BLaER1 treated with 17β-estradiol and CSF1 and Interleukin-3, amounts not matched to agents 10 nM and 100 nM (cell line): ENCODE data around the gene SPTLC1.
"Not testable (repeated sequence)": the region's sequence is repeated elsewhere in the genome, so short reads cannot be mapped to it uniquely, and the experiment has no call there.

Experiments used
- H3K27ac ChIP-seq, 11 experiments: shearing (Covaris generic); formaldehyde crosslinking; 2 replicates each; pipeline ENCODE4 v1.8.1; 2022
- H3K27me3 ChIP-seq, 11 experiments: shearing (Covaris generic); formaldehyde crosslinking; 2 replicates each; pipeline ENCODE4 v1.8.1; 2022
- H3K36me3 ChIP-seq, 11 experiments: shearing (Covaris generic); formaldehyde crosslinking; 2 replicates each; pipeline ENCODE4 v1.8.1; 2022
- H3K4me1 ChIP-seq, 10 experiments: shearing (Covaris generic); formaldehyde crosslinking; 2 replicates each; pipeline ENCODE4 v1.8.1; 2022
- H3K4me2 ChIP-seq, 11 experiments: shearing (Covaris generic); formaldehyde crosslinking; 2 replicates each; pipeline ENCODE4 v1.8.1; 2022
- H3K4me3 ChIP-seq, 10 experiments: shearing (Covaris generic); formaldehyde crosslinking; 2 replicates each; pipeline ENCODE4 v1.8.1; 2022
- H3K9ac ChIP-seq, 11 experiments: shearing (Covaris generic); formaldehyde crosslinking; 2 replicates each; pipeline ENCODE4 v1.8.1; 2022
- H3K9me3 ChIP-seq, 11 experiments: shearing (Covaris generic); formaldehyde crosslinking; replicated peaks in 1 of 11; 2 replicates each; pipeline ENCODE4 v1.8.1; 2022
- H4K20me1 ChIP-seq, 11 experiments: shearing (Covaris generic); formaldehyde crosslinking; 2 replicates each; pipeline ENCODE4 v1.8.1; 2022
- Cebpa-rat ChIP-seq, 11 experiments: shearing (Covaris generic); IDR thresholded peaks; 2 replicates each; pipeline ENCODE4 v1.8.1; 2022

SPTLC1 gene

DNA sequence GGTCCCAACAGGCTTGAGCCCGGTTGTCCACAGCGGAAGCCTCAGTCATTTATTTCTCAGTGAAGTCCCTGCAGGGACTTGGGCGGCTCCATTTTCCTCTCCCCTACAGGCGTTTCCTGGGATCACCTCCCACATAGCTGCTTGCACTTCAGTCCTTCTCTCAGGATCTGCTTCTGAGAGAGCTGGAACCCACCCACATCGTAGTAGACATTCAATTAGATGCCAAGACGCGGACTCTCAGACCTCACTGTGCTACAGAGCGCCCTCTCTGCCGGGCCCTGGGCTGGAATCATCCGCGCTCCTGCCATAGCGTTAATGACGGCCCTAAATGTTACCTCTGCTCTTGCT lies 111.2 kb downstream of the SPTLC1 start:
- Histone ChIP-seq H3K9ac (no peak overlapping the region), H3K9me3 (peaks cover 0 to 18% (median 6%) of the 10 kb centered on the region in 11 experiments; a peak in 3 of 22 replicates), H3K4me3 (no peak overlapping the region), H3K27ac (no peak overlapping the region), H3K27me3 (no peaks in the 10 kb centered on the region), H4K20me1 (no peaks in the 10 kb centered on the region), H3K4me1 (no peaks in the 10 kb centered on the region), H3K4me2 (no peak overlapping the region), H3K36me3 (no peaks in the 10 kb centered on the region)
- no peak for TF ChIP-seq Cebpa-rat (IDR thresholded peaks at IDR 0.05)

DNA sequence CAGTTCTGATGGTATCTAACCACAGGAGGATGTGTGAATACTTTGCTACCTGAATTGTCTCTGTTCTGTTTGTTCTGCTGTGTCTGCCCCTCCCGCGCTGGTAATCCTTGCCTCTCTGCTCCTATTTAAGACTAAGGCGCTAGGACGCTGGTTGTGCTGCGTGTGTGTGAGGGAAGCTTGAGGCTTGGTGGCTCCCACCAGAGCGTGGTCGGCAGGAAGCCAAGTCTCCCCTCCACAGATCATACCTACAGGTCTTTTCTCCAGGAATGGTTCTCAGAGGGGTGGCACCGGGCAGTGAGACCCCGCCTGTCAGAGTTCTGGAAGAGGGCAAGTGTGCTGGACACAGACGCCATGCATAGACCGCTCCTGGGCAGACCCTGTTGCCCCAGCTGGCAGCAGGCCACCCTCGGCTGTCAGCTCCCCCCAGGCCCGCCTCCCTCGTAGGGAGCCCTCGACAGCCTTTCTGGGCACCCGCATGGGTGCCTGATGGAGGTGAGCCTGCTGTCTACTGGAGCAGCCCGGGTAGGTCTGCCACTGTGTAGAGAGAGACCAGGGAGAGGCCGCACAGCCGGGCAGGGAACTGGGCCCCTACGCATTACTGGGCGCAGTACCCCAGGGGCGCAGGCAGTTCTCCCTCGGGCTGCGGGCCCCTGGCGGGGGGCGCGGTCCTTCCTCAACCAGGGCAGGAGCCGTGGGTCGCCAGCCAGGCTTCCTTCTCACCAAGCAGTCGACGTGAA lies 111.7 kb downstream of the SPTLC1 start:
- H3K4me3 ChIP-seq, result no peak overlapping the region
- no peaks in the 10 kb centered on the region for H4K20me1 ChIP-seq
- H3K27ac ChIP-seq, result no peak overlapping the region
- no peaks in the 10 kb centered on the region for H3K36me3 ChIP-seq
- no peaks in the 10 kb centered on the region for H3K27me3 ChIP-seq
- no peak for TF ChIP-seq Cebpa-rat (IDR thresholded peaks at IDR 0.05)
- no peak overlapping the region for H3K9ac ChIP-seq
- no peaks in the 10 kb centered on the region for H3K4me1 ChIP-seq
- H3K4me2 ChIP-seq, result no peak overlapping the region
- H3K9me3 ChIP-seq, result peaks cover 0 to 18% (median 6%) of the 10 kb centered on the region in 11 experiments; a peak in 3 of 22 replicates

DNA sequence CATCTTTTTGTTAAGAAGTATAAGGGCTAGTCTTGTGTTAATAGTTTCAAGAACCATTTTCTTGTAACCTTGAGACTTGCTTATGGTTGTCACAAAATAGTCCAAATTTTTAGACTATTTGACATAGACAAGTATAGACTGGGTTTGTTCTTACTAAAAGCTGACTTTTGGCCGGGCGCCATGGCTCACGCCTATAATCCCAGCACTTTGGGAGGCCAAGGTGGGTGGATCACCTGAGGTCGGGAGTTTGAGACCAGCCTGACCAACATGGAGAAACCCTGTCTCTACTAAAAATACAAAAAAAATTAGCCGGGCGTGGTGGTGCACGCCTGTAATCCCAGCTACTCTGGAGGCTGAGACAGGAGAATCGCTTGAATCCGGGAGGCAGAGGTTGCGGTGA lies 113.3 kb downstream of the SPTLC1 start:
- H3K4me3 ChIP-seq, H3K9ac ChIP-seq, H4K20me1 ChIP-seq, H3K27me3 ChIP-seq, H3K4me1 ChIP-seq, H3K36me3 ChIP-seq, H3K27ac ChIP-seq, H3K4me2 ChIP-seq: not testable (repeated sequence)
- peaks cover 0 to 18% (median 6%) of the 10 kb centered on the region in 11 experiments; a peak in 3 of 22 replicates for H3K9me3 ChIP-seq

DNA sequence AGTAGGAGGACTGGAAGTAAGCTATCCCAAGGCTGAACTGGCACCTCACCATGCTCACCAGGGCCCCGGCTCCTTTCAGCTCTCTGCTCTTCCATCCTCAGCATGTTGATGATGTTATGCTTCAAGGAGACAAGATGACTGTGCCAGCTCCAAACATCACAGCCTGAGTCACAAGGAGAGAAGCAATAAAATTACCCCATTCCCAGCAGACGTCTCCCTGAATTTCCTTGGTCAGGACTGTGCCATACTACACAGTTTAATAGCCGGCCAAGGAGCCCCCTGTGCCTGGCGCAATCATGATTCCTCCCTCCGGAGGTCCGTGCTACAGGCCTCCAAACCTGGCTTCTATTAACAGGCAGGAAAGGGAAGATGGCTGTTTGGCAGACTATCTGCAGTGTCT lies 114.0 kb downstream of the SPTLC1 start:
- no peaks in the 10 kb centered on the region for H3K36me3 ChIP-seq

DNA sequence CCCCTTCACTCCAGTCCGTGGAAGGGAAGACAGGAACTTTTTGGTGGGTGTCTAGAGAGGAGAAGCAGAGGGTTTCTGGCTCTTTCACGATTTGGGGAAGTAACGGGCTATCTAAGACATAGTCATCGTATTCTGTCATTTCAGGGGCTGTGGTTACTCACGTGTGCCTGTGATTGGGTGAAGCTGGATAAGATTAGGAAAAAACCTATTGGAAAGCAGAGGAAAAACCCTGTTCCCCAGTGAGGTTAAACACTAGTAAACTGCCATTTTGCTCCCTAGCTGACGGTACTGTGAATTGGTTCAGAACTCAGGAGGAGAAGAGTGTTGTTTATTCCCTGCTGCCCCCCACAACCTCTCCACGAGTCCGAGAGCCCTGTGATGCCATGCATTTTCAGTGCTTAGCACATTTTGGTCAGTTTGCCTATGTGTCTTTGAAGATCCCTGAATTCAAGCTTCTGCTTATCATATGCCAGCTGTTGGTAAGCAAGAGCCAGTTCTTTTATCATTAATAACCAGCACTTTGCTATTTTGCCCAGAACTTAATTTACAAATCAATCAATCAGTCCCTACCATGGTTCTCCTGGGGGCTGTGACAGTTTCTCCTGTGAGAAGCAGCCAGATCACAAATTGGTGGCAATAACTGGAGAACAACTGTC lies 120.1 kb downstream of the SPTLC1 start:
- Histone ChIP-seq H3K9me3 (peaks cover 0 to 11% (median 3%) of the 10 kb centered on the region in 11 experiments; a peak in 3 of 22 replicates), H3K4me3 (no peak overlapping the region), H3K4me2 (peak overlapping the region in 3 of 11 experiments; percentile 20 to 53 (median 30); a peak in 4 of 22 replicates), H3K27ac (no peak overlapping the region), H4K20me1 (no peaks in the 10 kb centered on the region), H3K36me3 (no peaks in the 10 kb centered on the region), H3K4me1 (peaks cover 0 to 7% (median 0%) of the 10 kb centered on the region in 10 experiments; a peak in 4 of 20 replicates), H3K9ac (no peak overlapping the region), H3K27me3 (no peaks in the 10 kb centered on the region)
- TF ChIP-seq Cebpa-rat (IDR thresholded peaks at IDR 0.05), result no peak

More for the DNA sequence above, 114.0 kb downstream of the SPTLC1 start:
- Histone ChIP-seq H3K9ac (no peak overlapping the region), H4K20me1 (no peaks in the 10 kb centered on the region), H3K4me1 (no peaks in the 10 kb centered on the region), H3K27ac (no peak overlapping the region), H3K4me2 (no peak overlapping the region), H3K9me3 (peaks cover 0 to 18% (median 6%) of the 10 kb centered on the region in 11 experiments; a peak in 3 of 22 replicates), H3K4me3 (no peak overlapping the region), H3K27me3 (no peaks in the 10 kb centered on the region)
- TF ChIP-seq Cebpa-rat (IDR thresholded peaks at IDR 0.05), result no peak

DNA sequence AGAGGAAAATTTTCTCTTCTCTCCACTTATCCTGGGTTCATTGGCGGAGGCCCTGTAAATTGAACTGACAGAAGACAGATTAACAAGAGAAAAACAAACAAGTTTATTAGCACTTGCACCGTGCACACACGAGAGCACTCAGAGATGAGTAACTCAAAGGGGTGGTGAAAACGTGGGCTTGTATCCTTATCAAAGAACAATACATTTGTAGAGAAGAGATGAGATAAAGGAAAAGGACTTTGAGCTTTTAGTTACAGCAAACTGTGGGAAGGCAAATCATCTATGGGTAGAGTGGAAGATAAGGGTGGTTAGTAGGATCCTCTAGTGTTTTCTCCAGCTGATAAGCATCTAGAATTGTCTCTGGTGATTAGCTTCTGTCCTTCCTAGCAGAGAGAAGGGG lies 120.8 kb downstream of the SPTLC1 start:
- Histone ChIP-seq H3K27ac (no peak overlapping the region), H3K9ac (no peak overlapping the region), H3K36me3 (no peaks in the 10 kb centered on the region), H3K4me1 (peaks cover 0 to 7% (median 0%) of the 10 kb centered on the region in 10 experiments; a peak in 4 of 20 replicates), H3K4me3 (no peak overlapping the region), H3K27me3 (no peaks in the 10 kb centered on the region), H3K4me2 (no peak overlapping the region), H4K20me1 (no peaks in the 10 kb centered on the region), H3K9me3 (peaks cover 0 to 11% (median 3%) of the 10 kb centered on the region in 11 experiments; a peak in 3 of 22 replicates)
- no peak for TF ChIP-seq Cebpa-rat (IDR thresholded peaks at IDR 0.05)

DNA sequence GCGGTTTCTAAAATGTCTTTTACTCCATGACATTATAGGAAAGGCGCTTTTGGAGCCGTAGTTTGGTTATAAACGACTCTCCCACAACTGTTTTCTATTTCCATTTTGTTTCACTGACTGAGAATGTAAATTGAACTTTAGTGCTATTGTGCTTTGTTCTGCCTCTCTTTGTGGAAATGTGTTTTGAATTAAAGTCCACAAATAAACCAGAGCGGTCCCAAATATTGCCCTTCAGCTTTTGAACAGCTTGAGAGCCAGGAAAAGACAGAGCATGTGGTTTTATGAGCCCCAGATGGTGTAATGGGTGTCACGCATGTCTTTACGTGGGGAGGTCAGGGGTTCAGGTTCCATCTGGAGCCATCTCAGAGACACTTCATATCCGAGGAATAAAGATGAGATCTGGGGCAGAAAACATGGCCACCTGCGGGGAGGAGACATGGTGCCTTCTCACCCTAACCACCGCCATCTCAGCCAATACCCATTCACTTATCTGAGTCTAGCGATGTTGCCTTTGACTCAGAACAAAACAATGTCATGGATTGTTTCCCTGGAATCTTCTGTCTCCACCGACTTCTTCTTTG lies 122.7 kb downstream of the SPTLC1 start:
- Histone ChIP-seq H3K4me2 (no peak overlapping the region), H3K27ac (no peak overlapping the region), H3K27me3 (no peaks in the 10 kb centered on the region), H3K9me3 (peaks cover 0 to 11% (median 3%) of the 10 kb centered on the region in 11 experiments; a peak in 3 of 22 replicates), H3K4me1 (peaks cover 0 to 7% (median 0%) of the 10 kb centered on the region in 10 experiments; a peak in 4 of 20 replicates), H3K36me3 (no peaks in the 10 kb centered on the region), H3K4me3 (no peak overlapping the region), H3K9ac (no peak overlapping the region), H4K20me1 (no peaks in the 10 kb centered on the region)
- TF ChIP-seq Cebpa-rat (IDR thresholded peaks at IDR 0.05), result no peak

DNA sequence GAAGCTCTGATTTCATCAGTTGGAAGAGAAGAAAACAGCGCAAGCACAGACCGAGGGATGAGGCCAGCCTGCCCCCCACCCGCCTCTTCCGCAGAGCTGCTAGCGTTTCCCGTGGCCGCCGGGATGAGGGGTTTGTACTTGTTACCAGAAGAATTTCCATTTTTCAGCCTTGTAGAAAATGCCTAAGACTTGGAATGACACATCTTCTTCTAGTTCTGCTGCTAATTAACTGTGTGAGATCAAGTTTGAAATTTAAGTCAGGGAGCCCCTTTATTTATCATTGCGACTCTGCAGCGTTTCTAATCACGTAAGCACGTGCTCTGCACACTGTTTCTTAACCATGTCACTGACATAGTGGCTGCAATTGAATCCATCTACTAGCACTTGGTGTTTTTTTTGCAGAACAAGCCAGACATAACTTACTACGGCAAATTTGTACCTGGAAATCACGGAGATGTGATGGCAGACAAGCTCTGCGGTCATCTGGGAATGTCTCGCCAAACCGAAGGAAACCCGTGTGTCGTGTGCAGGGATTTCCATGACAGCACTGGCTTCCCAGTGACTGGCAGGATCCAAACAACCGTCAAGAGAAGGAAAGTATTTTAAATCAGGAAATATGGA lies 123.4 kb downstream of the SPTLC1 start:
- peaks cover 0 to 11% (median 3%) of the 10 kb centered on the region in 11 experiments; a peak in 3 of 22 replicates for H3K9me3 ChIP-seq
- no peak for TF ChIP-seq Cebpa-rat (IDR thresholded peaks at IDR 0.05)
- H3K27me3 ChIP-seq, result no peaks in the 10 kb centered on the region
- no peak overlapping the region for H3K9ac ChIP-seq
- H3K36me3 ChIP-seq, result no peaks in the 10 kb centered on the region
- H3K27ac ChIP-seq, result no peak overlapping the region
- no peak overlapping the region for H3K4me3 ChIP-seq
- no peaks in the 10 kb centered on the region for H4K20me1 ChIP-seq
- H3K4me1 ChIP-seq, result peaks cover 0 to 7% (median 0%) of the 10 kb centered on the region in 10 experiments; a peak in 4 of 20 replicates
- no peak overlapping the region for H3K4me2 ChIP-seq

DNA sequence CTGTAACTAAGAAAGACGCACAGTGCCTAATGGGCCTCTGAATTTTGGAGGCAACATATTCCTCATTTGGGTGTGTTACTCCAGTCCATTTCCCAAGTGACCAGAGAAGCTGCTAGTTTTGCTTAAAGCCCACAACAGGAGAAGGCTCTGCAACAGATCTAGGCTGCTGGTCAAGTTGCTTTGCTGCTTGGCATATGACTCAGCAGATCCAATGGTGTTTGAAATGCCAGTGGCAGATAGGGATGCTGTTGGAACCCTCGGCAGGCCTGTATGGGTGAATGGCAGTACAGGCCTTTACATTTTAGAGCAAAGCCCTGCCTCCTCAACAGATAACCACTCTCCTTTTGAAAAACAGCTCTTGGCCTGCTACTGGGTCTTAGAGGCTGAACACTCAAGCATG lies 129.0 kb downstream of the SPTLC1 start:
- no peaks in the 10 kb centered on the region for H4K20me1 ChIP-seq

More for the DNA sequence above, 129.0 kb downstream of the SPTLC1 start:
- Histone ChIP-seq H3K27ac (no peak overlapping the region), H3K4me3 (no peak overlapping the region), H3K36me3 (no peaks in the 10 kb centered on the region), H3K9ac (no peak overlapping the region), H3K4me2 (no peak overlapping the region), H3K9me3 (peaks cover 10 to 25% (median 17%) of the 10 kb centered on the region in 11 experiments), H3K27me3 (no peaks in the 10 kb centered on the region), H3K4me1 (no peaks in the 10 kb centered on the region)
- TF ChIP-seq Cebpa-rat (IDR thresholded peaks at IDR 0.05), result no peak
